HG03378 (cell line): ENCODE measurements around the gene ZCCHC7.
"Not testable (repeated sequence)": the region's sequence is repeated elsewhere in the genome, so short reads cannot be mapped to it uniquely, and the experiment has no call there.

Experiments used
- ATAC-seq: cut with Tn5 transposase; IDR thresholded peaks from one replicate; pipeline ENCODE4 v1.9.1; 2021; ENCODE audit warnings: mild to moderate bottlenecking, moderate library complexity; ENCODE audit not compliant: unreplicated experiment

ZCCHC7 gene

GRCh38 chr9:37390759-37391158, 270.4 kb downstream of the ZCCHC7 start:
- ATAC-seq: peak; percentile 80

- ATAC-seq: no peak
Observed at GRCh38 chr9:37392272-37392671, 271.9 kb downstream of the ZCCHC7 start.

GRCh38 chr9:37395229-37395628, 274.9 kb downstream of the ZCCHC7 start:
- ATAC-seq: no peak

GRCh38 chr9:37395663-37396062, 275.3 kb downstream of the ZCCHC7 start:
- ATAC-seq: no peak

DNA sequence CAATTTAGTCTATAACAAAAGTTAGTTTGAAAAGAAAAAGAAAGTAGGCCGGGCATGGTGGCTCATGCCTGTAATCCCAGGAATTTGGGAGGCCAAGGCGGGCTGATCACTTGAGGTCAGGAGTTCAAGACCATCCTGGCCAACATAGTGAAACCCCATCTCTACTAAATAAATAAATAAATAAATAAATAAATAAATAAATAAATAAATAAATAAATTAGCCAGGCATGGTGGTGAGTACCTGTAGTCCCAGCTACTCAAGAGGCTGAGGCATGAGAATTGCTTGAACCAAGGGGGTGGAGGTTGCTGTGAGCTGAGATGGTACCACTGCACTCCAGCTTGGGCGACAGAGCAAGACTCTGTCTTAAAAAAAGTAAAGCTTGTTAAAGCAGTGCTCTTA, 277.6 kb downstream of the ZCCHC7 start:
- ATAC-seq: not testable (repeated sequence)

GRCh38 chr9:37398464-37399025, 278.2 kb downstream of the ZCCHC7 start:
- no peak for ATAC-seq

GRCh38 chr9:37399336-37399735, 279.0 kb downstream of the ZCCHC7 start:
- ATAC-seq: no peak

GRCh38 chr9:37404590-37404989, 284.2 kb downstream of the ZCCHC7 start:
- no peak for ATAC-seq

DNA sequence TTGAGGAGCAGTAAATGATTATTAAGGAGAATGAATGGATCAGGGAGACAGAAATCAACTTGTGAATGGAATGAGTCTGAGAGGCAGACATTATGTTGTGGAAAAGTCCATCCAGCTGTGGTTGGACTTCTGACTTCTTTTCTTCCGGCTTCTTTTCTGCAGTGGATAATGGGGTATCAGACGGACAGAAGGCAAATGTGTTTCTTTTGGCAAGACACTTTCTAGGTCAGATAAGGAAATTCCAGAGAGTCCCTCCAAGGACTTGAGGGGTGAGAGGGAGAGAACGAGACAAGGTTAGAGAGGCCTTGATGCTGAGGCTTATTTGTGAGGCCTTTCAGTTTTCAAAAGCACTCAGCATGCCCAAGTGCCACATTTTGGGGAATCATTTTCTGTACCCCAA, 285.0 kb downstream of the ZCCHC7 start:
- ATAC-seq: no peak

DNA sequence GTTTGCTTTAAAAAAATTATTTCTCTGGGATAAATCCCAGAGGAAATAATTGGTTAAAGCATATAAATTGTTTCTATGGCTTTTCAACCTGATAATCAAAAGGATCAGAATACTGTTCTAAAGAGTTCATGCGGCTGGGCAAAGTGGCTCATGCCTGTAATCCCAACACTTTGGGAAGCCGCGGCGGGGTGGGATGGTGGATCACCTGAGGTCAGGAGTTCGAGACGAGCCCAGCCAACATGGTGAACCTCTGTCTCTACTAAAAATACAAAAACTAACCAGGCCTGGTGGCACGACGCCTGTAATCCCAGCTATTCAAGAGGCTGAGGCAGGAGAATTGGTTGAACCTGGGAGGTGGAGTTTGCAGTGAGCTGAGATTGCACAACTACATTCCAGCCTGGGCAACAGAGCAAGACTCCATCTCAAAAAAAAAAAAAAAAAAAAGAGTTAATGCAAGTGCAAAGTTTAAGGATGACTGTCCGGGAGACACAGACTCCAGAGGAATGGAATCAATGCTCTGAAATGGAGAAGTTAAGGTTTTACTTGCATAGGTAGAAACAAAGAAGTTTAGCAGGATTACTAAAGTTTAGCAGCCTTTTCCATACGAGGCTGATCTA, 285.5 kb downstream of the ZCCHC7 start:
- ATAC-seq: no peak

DNA sequence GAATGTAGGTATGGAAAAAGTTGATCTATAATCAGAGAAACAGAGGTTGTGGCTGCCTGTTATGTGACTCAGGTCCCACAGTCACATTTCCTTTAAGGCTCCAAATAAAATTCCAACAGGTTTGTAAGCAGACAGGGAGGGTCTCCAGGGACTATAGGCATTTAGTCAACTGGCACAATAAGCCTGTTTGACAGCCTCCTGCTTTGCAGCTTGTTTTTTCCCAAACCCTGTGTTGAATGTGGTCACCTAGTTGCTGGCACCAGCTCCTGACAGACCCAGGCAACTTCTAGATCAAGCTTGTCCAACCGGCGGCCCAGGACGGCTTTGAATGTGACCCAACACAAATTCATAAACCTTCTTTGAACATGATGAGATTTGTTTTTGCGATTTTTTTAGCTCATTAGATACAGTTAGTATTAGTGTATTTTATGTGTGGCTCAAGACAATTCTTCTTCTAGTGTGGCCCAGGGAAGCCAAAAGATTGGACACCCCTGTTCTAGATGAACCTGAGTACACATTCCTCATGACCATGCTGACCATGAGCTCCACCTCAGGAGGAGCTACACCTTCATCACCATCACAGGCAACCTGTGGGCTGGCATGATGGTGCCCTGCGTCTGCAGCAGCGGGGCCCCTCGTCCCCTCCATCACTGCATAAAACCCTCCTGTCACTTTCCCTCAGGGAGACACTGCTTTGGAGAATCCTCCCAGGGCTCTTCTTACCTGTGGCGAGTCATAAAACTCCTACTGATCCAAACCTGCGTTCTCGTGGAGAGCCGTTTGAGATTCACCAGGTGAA, 286.4 kb downstream of the ZCCHC7 start:
- no peak for ATAC-seq

DNA sequence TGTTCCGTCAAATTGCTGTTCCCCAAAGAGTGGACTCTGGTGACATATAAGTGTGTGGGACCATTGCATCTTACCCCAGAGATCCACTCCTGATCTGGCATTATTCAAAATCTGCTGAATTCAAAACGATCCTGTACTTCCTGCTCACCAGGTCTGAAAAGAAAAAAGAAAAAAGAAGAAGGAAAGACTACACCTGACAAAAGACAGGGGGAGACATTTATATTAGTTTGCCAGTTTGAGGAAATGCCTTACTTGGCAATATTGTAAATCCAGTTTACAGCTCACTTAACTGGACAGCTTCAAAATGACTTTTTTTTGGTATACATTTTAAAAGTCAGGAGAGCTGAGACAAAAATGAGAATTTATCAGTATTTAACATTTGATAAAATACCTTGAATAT, 287.1 kb downstream of the ZCCHC7 start:
- no peak for ATAC-seq
